K562 (cell line): Measurements from ENCODE around the gene DYNC2I2. TPM values are rescaled to one million over a fixed set of nuclear protein-coding genes. Genes with fewer than 3 reads are reported as not detected.

Experiments used
- ATAC-seq: fragments of 200-7000 bp; cut with Tn5 transposase; 3 replicates; pipeline ENCODE4 v1.9.1; 2020; ENCODE audit warnings: moderate library complexity
- BruUV-seq: library from RNA; stranded (reverse); fragments of 400-500 nt; replicated peaks from 2 replicates; lab custom pipeline; 2021; lab: Mats Ljungman, UMichigan
- CTCF ChIA-PET: fragments of 300-600 bp; formaldehyde crosslinking; extraction: SDS; loops from one replicate; lab custom pipeline; 2021; ENCODE audit warnings: low intra/inter-chr PET ratio; lab: Yijun Ruan, JAX
- POLR2A ChIA-PET: fragments of 300-600, 350-650 bp; sonication (Branson Sonifier 250); formaldehyde crosslinking; extraction: SDS; loops from one replicate; lab custom pipeline; 2021; ENCODE audit warnings: antibody characterized with exemption, inconsistent platforms; lab: Yijun Ruan, JAX
- DNase-seq, 4 experiments: peaks; one replicate each; pipeline versions ENCODE4 v3.0.0 to v3.0.0-alpha.2; 2011 to 2018; ENCODE audit warnings: low spot score in 3 of 4, mixed read lengths in 3 of 4; ENCODE audit errors: extremely low read depth in 1 of 4
- FAIRE-seq: peaks from 2 replicates; lab custom pipeline; 2011; peaks lifted over from hg19 to GRCh38; lab: Jason Lieb, UNC
- H2AFZ ChIP-seq: 2 replicates; pipeline ENCODE4 v1.6.0; 2011; ENCODE audit warnings: low read depth, low read length, control low read depth, inconsistent platforms
- H3K27ac ChIP-seq: fragments of 200-600 bp; 3 replicates; pipeline ENCODE4 v1.8.0; 2011; ENCODE audit warnings: low read depth, mild to moderate bottlenecking, control low read depth, inconsistent platforms, low read length, moderate library complexity, mixed read lengths; ENCODE audit errors: extremely low read depth
- H3K27me3 ChIP-seq, 2 experiments: fragments of 300-600 bp in 1 of 2; 2 replicates in 1 of 2; 3 replicates in 1 of 2; pipeline versions ENCODE4 v1.6.0 to v1.8.0; 2011; ENCODE audit warnings: inconsistent platforms in 2 of 2, low read length in 2 of 2, mild to moderate bottlenecking in 1 of 2, mixed read lengths in 1 of 2, moderate library complexity in 1 of 2; ENCODE audit not compliant: control insufficient read depth in 2 of 2, insufficient read depth in 2 of 2
- H3K36me3 ChIP-seq: fragments of 300-600 bp; 3 replicates; pipeline ENCODE4 v1.8.0; 2011; ENCODE audit warnings: mild to moderate bottlenecking, low read length, inconsistent platforms; ENCODE audit not compliant: control insufficient read depth, insufficient read depth
- H3K4me1 ChIP-seq, 2 experiments: fragments of 200-600 bp in 1 of 2; replicated peaks in 1 of 2; 2 replicates in 1 of 2; 3 replicates in 1 of 2; pipeline versions ENCODE4 v1.5.1 to v1.8.0; 2011; ENCODE audit warnings: inconsistent platforms in 2 of 2, low read length in 2 of 2, mild to moderate bottlenecking in 1 of 2, mixed read lengths in 1 of 2, moderate library complexity in 1 of 2; ENCODE audit not compliant: control insufficient read depth in 2 of 2, insufficient read depth in 2 of 2
- H3K4me2 ChIP-seq: 2 replicates; pipeline ENCODE4 v1.6.1; 2011; ENCODE audit warnings: low read length, control low read depth, inconsistent platforms, mixed read lengths; ENCODE audit not compliant: insufficient read depth
- H3K4me3 ChIP-seq: fragments of 200-600 bp; sonication (generic), shearing (Covaris generic); 2 replicates; pipeline ENCODE4 v1.5.1; 2016; ENCODE audit warnings: control low read depth, inconsistent platforms
- H3K79me2 ChIP-seq: fragments of 200-600 bp; 3 replicates; pipeline ENCODE4 v1.8.0; 2011; ENCODE audit warnings: low read length, inconsistent platforms; ENCODE audit not compliant: control insufficient read depth, insufficient read depth
- H3K9ac ChIP-seq, 2 experiments: 2 replicates each; pipeline versions ENCODE4 v1.6.0 to v1.6.1; 2011; ENCODE audit warnings: low read depth in 2 of 2, low read length in 2 of 2, control low read depth in 1 of 2, inconsistent platforms in 1 of 2, mild to moderate bottlenecking in 1 of 2, mixed read lengths in 1 of 2; ENCODE audit not compliant: insufficient read depth in 1 of 2
- H3K9me1 ChIP-seq: one replicate; pipeline ENCODE4 v1.6.0; 2011; ENCODE audit warnings: inconsistent platforms, mild to moderate bottlenecking, low read length, moderate library complexity; ENCODE audit not compliant: control insufficient read depth, insufficient read depth
- H3K9me3 ChIP-seq: replicated peaks from 2 replicates; pipeline ENCODE4 v1.5.1; 2011; ENCODE audit warnings: low read depth, low read length, inconsistent platforms; ENCODE audit not compliant: control insufficient read depth, insufficient read depth
- H4K20me1 ChIP-seq: replicated peaks from 2 replicates; pipeline ENCODE4 v1.6.1; 2011; ENCODE audit warnings: low read length, inconsistent platforms, mixed read lengths; ENCODE audit not compliant: control insufficient read depth, insufficient read depth
- CBX2 ChIP-seq: fragments of 200-600 bp; sonication (generic); IDR thresholded peaks from one replicate; pipeline ENCODE4 v1.6.1; 2012; ENCODE audit warnings: mild to moderate bottlenecking, low read length, inconsistent platforms; ENCODE audit not compliant: insufficient read depth, poor library complexity, severe bottlenecking
- PHB2 ChIP-seq: fragments of 450-650 bp; IDR thresholded peaks from 2 replicates; pipeline ENCODE4 v1.6.1; 2017; ENCODE audit warnings: low read depth
- POLR2G ChIP-seq: fragments of 200-400 bp; formaldehyde crosslinking; IDR thresholded peaks from 2 replicates; pipeline ENCODE4 v1.6.1; 2017; ENCODE audit warnings: low read depth, mild to moderate bottlenecking, antibody characterized with exemption, low read length, moderate library complexity
- RBFOX2 ChIP-seq: fragments of 200-400 bp; formaldehyde crosslinking; IDR thresholded peaks from 2 replicates; pipeline ENCODE4 v1.6.1; 2017; ENCODE audit warnings: low read depth, mild to moderate bottlenecking, low read length, moderate library complexity
- RERE ChIP-seq: sonication (generic); formaldehyde crosslinking; IDR thresholded peaks from 2 replicates; pipeline ENCODE4 v1.8.0; 2023; ENCODE audit warnings: missing genetic modification reagents, mild to moderate bottlenecking, borderline replicate concordance
- RNF219 ChIP-seq: fragments of 250-450 bp; sonication (Bioruptor Pico); IDR thresholded peaks from 2 replicates; pipeline ENCODE4 v1.5.0; 2022; ENCODE audit warnings: mild to moderate bottlenecking
- ZNF445 ChIP-seq: fragments of 250-450 bp; sonication (Bioruptor Pico); IDR thresholded peaks from 2 replicates; pipeline ENCODE4 v1.4.0; 2020; ENCODE audit warnings: low read depth, mild to moderate bottlenecking, moderate library complexity
- ZNF830 ChIP-seq: fragments of 250-450 bp; sonication (Bioruptor Pico); IDR thresholded peaks from 2 replicates; pipeline ENCODE4 v1.5.0; 2021; ENCODE audit warnings: mild to moderate bottlenecking
- WGBS: fragments of 100-300 bp; shearing (Covaris generic); methylation state at CpG from one replicate; pipeline ENCODE4 v1.1.6; 2016; ENCODE audit warnings: low coverage, mixed read lengths; ENCODE audit not compliant: insufficient coverage; ENCODE audit errors: missing lambda C conversion rate; 5-methylcytosine and 5-hydroxymethylcytosine counted together
- in situ Hi-C: fragments of 300-500 bp; cut with MboI; formaldehyde crosslinking; loops from 4 replicates; pipeline ENCODE4 v1.15.0; 2018; ENCODE audit warnings: inconsistent platforms, mixed read lengths
- intact Hi-C: fragments of 100-400 bp; cut with micrococcal nuclease; formaldehyde crosslinking; loops from 2 replicates; pipeline ENCODE4 v1.14.2; 2022
- polyA plus RNA-seq, 8 experiments: library from polyadenylated mRNA; depleted of rRNA in 4 of 8; stranded (reverse) in 5 of 8; unstranded in 3 of 8; fragments of >200 nt; fragmentation: Nextera tagmentation in 2 of 8; fragmentation: Illumina TruSeq in 1 of 8; extraction: Ambion mirVana in 2 of 8; extraction: Trizol in 1 of 8; gene quantifications; 2 replicates each; pipeline versions ENCODE4 v1.2.1 to v1.2.3, GENCODE V29; 2011 to 2014; ENCODE audit warnings: inconsistent platforms in 1 of 8, missing spikeins in 1 of 8
- total RNA-seq, 7 experiments: library from RNA; depleted of rRNA in 6 of 7; stranded (reverse); fragments of >200 nt in 6 of 7; fragmentation: Illumina TruSeq in 2 of 7; extraction: Trizol in 2 of 7; gene quantifications; 2 replicates each; pipeline versions ENCODE4 v1.2.1 to v1.2.3, GENCODE V29; 2011 to 2021; ENCODE audit warnings: low replicate concordance in 1 of 7

Gene DYNC2I2
- total and polyA plus RNA-seq, 9 of the 15 experiments (the other 6 are each of a cell fraction or from before 2014, with no cell fraction given): 1.5 to 249 (median 70.0) TPM

DNA sequence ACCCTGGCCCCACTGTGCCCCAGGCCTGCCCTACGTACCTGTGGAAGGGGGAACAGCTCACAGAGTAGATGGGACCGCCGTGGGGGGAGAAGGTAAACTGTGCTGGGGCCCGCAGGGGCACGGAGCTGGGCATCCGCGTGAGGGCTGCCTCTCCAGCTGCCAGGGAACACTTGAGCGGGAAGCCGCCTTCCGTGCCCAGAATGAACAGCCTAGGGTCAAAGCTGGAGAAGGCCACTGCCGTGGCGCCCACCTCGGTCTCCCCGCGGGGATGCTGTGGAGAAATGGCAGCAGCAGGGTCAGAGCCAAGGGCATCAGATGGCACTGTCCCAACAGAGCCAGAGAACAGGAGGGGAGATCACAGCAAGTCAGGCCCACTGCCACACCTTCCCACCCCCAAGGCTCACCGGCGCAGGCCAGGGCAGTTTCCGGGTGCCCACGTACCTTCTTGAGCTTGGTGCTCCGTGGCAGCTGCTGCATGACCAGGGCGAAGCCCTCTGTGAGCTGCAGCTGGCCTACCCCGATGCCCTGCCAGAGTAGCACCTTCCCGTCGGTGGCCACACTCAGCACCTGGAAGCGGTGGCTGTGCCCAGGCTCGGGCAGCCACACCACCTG lies 21.9 kb downstream of the DYNC2I2 start:
- Histone ChIP-seq H2AFZ (no peak overlapping the region), H3K9ac (peak overlapping the region in 1 of 2 experiments; percentile 73; a peak in 1 of 4 replicates), H3K27me3 (no peaks in the 10 kb centered on the region), H3K27ac (no peak overlapping the region), H3K36me3 (peaks cover 73% of the 10 kb centered on the region), H3K4me1 (peaks cover 0 to 30% of the 10 kb centered on the region in 2 experiments; a peak in 2 of 5 replicates), H3K4me2 (no peak overlapping the region), H3K9me3 (no peaks in the 10 kb centered on the region), H3K4me3 (no peak overlapping the region), H3K9me1 (no peaks in the 10 kb centered on the region), H3K79me2 (no peaks in the 10 kb centered on the region), H4K20me1 (no peaks in the 10 kb centered on the region; the same call in 1 of the 2 replicates)
- no TSS peak for BruUV-seq
- ChIA-PET CTCF (interaction anchor here (0.8 kb wide), 1 partner anchor 24 kb away, joined by 4 read pairs; no protein-coding TSS in a partner anchor), POLR2A (interaction anchor here (0.6 to 2.0 kb wide), 2 partner anchors 11 to 257 kb away, joined by 3 to 7 read pairs; no protein-coding TSS in a partner anchor)
- ATAC-seq (no peak), FAIRE-seq (no peak), DNase-seq (no peak)
- in situ Hi-C loops (no loop called here), intact Hi-C loops (no loop called here)
- no peak for TF ChIP-seq ZNF445 (CRISPR knock-in tag)
- no peak for TF ChIP-seq ZNF830 (CRISPR knock-in tag)
- TF ChIP-seq RNF219 (CRISPR knock-in tag): no peak
- no peak for TF ChIP-seq CBX2
- peak; percentile 19; the same call in 1 of the 2 replicates for TF ChIP-seq POLR2G
- TF ChIP-seq RBFOX2: 0 out of 2 replicates have a peak, but pooled peaks have one; percentile 29
- TF ChIP-seq PHB2: no peak
- TF ChIP-seq RERE (CRISPR knock-in tag): no peak
- 92% methylated on average over 20 of the region's 26 CpGs for WGBS
